GM12891 (cell line): ENCODE data around the gene MICALL2.
"Not testable (repeated sequence)": the region's sequence is repeated elsewhere in the genome, so short reads cannot be mapped to it uniquely, and the experiment has no call there.

ENCODE experiments used
- DNase-seq: peaks from one replicate; pipeline ENCODE4 v3.0.0; 2011; ENCODE audit warnings: low spot score; ENCODE audit not compliant: insufficient read length
- FAIRE-seq: peaks from 2 replicates; lab custom pipeline; 2011; peaks lifted over from hg19 to GRCh38; lab: Jason Lieb, UNC
- PAX5 ChIP-seq: IDR thresholded peaks from 2 replicates; pipeline ENCODE4 v1.6.1; 2011; ENCODE audit warnings: low read length, moderate library complexity, mild to moderate bottlenecking; ENCODE audit not compliant: insufficient read depth, severe bottlenecking
- POLR2A ChIP-seq: IDR thresholded peaks from 2 replicates; pipeline ENCODE4 v1.6.1; 2011; ENCODE audit warnings: low read depth, low read length, control low read depth
- POLR2AphosphoS5 ChIP-seq: IDR thresholded peaks from 2 replicates; pipeline ENCODE4 v1.6.1; 2011; ENCODE audit warnings: low read depth, low read length, control low read depth
- POU2F2 ChIP-seq: IDR thresholded peaks from 2 replicates; pipeline ENCODE4 v1.6.1; 2011; ENCODE audit warnings: low read depth, mild to moderate bottlenecking, control low read depth, low read length, moderate library complexity
- SPI1 ChIP-seq: IDR thresholded peaks from 2 replicates; pipeline ENCODE4 v1.6.1; 2011; ENCODE audit warnings: low read depth, low read length, control low read depth
- TAF1 ChIP-seq: IDR thresholded peaks from 2 replicates; pipeline ENCODE4 v1.6.1; 2011; ENCODE audit warnings: low read depth, low read length, control low read depth

Gene MICALL2

DNA sequence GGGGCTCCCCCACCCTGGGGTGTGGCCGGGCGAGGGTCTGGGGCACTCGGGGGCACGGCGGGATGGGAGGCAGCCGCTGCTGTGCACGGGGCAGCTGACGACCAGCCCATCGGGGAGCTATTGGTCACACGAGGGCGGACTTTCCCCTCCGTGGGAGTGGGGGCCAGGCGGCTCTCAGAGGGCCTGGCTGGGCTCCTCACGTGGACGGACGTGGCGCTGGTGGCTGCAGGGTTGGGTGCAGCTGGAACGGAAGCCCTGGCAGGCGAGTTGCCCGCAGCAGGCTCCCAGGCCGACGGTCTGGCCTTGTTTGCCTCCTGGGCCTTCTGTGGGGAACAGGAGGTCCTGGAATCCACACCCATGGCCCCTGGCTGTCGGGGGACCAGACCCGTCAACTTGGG, 14.3 kb downstream of the MICALL2 start:
- TF ChIP-seq POLR2AphosphoS5 = no peak
- no peak for TF ChIP-seq PAX5
- no peak for TF ChIP-seq TAF1
- TF ChIP-seq SPI1 = no peak
- no peak for TF ChIP-seq POLR2A
- TF ChIP-seq POU2F2 = no peak
- FAIRE-seq = no peak
- DNase-seq = no peak

DNA sequence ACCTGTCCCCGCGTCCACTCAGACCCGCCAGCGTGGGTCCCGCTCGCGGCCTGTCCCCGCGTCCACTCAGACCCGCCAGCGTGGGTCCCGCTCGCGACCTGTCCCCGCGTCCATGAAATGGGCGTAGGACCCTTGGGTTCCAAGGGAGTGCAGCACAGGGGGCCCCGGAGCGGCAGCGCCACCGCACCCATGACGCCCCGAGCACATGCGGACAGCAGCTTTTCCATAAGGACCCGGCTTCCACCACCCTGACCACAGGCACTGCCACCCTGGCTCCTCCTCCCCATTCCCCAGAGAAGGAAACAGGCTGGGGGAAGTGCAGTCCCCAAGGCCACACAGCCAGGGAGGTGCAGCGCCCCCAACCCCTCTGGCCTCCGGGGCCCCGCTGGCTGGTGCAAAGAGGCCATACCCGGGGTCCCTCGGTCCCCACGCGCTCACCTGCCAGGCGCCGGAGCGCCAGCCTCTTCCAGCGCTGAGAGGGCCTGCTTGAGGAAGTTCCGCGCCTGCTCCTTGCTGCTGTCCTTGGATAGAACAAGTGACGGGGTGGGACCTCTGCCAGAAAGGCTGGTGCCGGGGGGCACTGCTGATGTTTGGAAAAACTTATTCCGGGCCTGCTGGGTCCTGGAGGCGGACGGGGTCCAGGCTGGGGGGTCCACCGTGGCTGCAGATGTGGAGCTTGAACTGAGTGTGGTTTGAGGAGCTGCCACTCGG, 14.9 kb downstream of the MICALL2 start:
- TF ChIP-seq TAF1 = no peak
- no peak for TF ChIP-seq SPI1
- no peak for TF ChIP-seq POLR2AphosphoS5
- no peak for TF ChIP-seq PAX5
- no peak for TF ChIP-seq POU2F2
- no peak for TF ChIP-seq POLR2A
- DNase-seq = no peak
- FAIRE-seq = no peak

DNA sequence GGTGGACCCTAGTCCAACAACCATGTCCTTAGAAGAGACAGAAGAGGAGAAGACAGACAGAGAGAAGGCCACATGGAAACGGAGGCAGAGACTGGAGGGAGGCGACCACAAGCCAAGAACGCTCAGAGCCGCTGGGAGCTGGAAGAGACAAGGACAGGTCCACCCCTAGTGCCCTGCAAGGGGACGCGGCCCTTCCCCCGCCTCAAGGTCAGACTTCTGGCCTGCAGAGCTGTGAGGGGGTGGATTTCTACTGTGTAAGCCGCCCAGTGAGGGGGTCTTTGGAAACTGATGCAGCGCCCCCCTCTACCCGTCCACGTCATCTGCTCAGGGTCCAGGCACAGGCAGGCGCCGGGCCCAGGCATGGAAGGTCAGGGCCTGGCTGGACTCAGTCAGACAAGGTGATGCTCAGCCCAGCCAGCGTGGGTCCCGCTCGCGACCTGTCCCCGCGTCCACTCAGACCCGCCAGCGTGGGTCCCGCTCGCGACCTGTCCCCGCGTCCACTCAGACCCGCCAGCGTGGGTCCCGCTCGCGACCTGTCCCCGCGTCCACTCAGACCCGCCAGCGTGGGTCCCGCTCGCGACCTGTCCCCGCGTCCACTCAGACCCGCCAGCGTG, 15.6 kb downstream of the MICALL2 start:
- DNase-seq, FAIRE-seq: not testable (repeated sequence)

DNA sequence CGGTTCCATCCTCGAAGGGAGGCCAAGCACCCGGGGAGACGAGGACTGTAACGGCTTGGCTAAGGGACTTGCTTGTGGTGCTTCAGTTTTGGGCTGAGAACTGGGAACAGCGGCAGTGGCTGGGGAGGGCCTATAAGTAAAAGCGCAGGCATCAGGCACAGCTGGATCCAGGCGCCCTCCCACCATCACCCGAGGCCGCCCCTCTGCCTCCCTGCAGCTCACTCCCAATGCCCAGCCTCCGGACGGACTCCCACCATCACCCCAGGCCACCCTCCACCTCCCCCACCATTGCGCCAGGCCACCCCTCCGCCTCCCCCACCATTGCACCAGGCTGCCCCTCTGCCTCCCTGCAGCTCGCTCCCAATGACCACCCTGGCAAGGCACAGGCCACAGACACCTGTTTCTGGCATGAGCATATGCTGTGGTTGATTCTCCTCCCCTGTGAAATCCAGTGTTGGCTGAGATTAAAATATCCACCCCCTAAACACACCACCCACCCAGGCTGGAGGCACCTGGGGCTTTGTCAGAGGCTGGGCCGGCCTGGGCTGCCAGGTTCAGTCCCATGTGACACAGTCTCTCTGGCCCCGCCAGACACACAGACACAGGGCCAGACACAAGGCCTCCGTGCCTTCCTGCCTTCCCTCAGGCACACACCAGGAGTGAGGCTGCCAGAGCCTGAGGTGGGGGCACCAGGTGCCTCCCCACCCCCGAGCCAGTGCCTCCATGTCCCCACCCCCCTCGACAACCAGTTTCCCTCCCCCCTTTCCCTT, 16.7 kb downstream of the MICALL2 start:
- FAIRE-seq (no peak), DNase-seq (no peak)
- TF ChIP-seq TAF1 (no peak), POLR2AphosphoS5 (no peak), SPI1 (no peak), PAX5 (no peak), POLR2A (no peak), POU2F2 (no peak)

- DNase-seq (no peak), FAIRE-seq (no peak)
- TF ChIP-seq SPI1 (no peak), POU2F2 (no peak), POLR2A (no peak), TAF1 (no peak), PAX5 (no peak), POLR2AphosphoS5 (no peak)
These were observed 17.5 kb downstream of the MICALL2 start for GRCh38 chr7:1441615-1442354.

DNA sequence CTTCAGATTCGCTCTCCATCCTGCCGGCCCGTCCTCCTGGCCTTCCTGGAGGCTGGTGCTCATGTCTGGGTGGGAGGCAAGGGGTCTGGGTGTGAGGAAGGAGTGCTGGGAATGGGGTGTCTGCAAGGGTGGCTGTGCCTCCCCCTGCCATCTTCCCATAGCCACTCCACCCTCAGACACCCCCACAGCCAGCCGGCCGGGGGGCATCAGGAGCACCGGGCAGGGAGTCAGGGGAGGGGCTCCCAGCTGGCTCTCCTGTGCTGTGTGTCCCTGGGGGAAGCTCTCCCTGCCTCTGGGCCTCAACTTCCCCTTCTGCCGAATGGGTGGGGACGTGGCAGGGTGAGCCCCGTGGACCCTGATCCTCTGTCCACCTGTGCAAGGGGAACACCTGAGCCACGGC, 18.6 kb downstream of the MICALL2 start:
- TF ChIP-seq PAX5 (no peak), POU2F2 (no peak), SPI1 (no peak), TAF1 (no peak)
- no peak for DNase-seq
- no peak for FAIRE-seq

- peak; percentile 33 for FAIRE-seq
- no peak for TF ChIP-seq TAF1
- DNase-seq = no peak
These were observed 19.6 kb downstream of the MICALL2 start for GRCh38 chr7:1439373-1440363.

GRCh38 chr7:1438821-1439220, 20.4 kb downstream of the MICALL2 start:
- no peak for DNase-seq
- TF ChIP-seq PAX5 (no peak), POU2F2 (no peak), SPI1 (no peak), TAF1 (no peak), POLR2AphosphoS5 (no peak), POLR2A (no peak)
- no peak for FAIRE-seq

DNA sequence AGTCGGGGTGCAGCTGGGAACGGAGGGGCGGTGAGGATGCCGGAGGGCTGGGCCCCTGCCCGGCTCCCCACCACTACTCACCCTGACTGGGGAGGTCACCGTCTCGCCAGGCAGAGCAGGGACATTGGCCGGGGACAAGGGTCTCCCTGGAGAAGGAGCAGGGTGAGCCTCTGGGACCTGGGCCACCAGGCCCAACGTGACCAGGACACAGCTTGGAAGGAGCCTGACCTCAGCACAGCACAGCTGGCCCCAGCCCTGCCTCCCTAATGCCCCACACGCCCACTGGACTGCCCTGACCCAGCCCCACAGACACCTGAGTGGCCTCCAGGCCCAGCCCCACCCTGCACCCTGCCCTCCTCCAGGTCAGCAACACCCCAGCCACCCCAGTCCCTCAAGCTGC, 21.1 kb downstream of the MICALL2 start:
- FAIRE-seq (no peak), DNase-seq (no peak)
- TF ChIP-seq SPI1 = no peak
- no peak for TF ChIP-seq POU2F2
- TF ChIP-seq PAX5 = no peak
- no peak for TF ChIP-seq POLR2A
- TF ChIP-seq TAF1 = no peak
- TF ChIP-seq POLR2AphosphoS5 = no peak
